Measurements from ENCODE around the gene GJB5.

The GJB5 gene

GRCh38 chr1:34781071-34781843 is 26.4 kb downstream of the GJB5 start, which contains the start of gene GJB3:
TSS of gene GJB3 (plus strand) at chr1:34781214. CDS start at chr1:34784763, 3,549 bp downstream.
- no peak for TF ChIP-seq TAF1 (IDR thresholded peaks at IDR 0.05; ENCODE audit: borderline replicate concordance, insufficient read depth, low read length)
- TF ChIP-seq, protein P1, sequence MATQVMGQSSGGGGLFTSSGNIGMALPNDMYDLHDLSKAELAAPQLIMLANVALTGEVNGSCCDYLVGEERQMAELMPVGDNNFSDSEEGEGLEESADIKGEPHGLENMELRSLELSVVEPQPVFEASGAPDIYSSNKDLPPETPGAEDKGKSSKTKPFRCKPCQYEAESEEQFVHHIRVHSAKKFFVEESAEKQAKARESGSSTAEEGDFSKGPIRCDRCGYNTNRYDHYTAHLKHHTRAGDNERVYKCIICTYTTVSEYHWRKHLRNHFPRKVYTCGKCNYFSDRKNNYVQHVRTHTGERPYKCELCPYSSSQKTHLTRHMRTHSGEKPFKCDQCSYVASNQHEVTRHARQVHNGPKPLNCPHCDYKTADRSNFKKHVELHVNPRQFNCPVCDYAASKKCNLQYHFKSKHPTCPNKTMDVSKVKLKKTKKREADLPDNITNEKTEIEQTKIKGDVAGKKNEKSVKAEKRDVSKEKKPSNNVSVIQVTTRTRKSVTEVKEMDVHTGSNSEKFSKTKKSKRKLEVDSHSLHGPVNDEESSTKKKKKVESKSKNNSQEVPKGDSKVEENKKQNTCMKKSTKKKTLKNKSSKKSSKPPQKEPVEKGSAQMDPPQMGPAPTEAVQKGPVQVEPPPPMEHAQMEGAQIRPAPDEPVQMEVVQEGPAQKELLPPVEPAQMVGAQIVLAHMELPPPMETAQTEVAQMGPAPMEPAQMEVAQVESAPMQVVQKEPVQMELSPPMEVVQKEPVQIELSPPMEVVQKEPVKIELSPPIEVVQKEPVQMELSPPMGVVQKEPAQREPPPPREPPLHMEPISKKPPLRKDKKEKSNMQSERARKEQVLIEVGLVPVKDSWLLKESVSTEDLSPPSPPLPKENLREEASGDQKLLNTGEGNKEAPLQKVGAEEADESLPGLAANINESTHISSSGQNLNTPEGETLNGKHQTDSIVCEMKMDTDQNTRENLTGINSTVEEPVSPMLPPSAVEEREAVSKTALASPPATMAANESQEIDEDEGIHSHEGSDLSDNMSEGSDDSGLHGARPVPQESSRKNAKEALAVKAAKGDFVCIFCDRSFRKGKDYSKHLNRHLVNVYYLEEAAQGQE (IDR thresholded peaks at IDR 0.05; ENCODE audit: insufficient read depth in 1 of 2, low read depth in 2 of 2, low read length in 2 of 2), result no peak

DNA sequence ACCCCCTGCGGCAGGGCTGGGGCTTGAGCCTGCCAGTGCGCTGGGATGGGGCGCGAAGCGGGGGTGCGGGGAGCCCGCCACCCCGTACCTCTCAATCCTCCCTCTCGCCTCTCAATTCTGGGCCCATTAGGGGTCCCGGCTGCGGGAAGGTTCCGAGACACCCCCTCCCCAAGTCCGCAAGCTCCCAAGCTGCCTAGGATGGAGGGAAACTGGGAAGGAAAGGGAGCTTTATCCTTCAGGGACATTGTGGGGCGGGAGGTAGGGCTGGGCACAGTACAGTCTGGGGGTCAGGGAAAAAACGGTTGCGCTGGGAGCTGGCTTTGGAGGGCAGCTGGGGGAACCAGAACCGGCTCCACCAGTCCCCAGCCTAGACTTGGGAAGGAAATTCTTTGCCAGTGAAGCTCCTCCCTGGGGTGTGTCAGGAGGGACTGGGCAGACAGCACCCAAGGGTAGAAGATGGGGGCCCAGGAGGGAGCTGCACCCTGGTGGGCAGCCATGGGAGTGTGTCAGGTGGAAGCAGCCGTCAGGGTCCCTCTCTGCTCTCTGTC is 27.1 kb downstream of the GJB5 start:
- TF ChIP-seq, protein P1 (IDR thresholded peaks at IDR 0.05; ENCODE audit: insufficient read depth in 1 of 2, low read depth in 2 of 2, low read length in 2 of 2), result no peak

DNA sequence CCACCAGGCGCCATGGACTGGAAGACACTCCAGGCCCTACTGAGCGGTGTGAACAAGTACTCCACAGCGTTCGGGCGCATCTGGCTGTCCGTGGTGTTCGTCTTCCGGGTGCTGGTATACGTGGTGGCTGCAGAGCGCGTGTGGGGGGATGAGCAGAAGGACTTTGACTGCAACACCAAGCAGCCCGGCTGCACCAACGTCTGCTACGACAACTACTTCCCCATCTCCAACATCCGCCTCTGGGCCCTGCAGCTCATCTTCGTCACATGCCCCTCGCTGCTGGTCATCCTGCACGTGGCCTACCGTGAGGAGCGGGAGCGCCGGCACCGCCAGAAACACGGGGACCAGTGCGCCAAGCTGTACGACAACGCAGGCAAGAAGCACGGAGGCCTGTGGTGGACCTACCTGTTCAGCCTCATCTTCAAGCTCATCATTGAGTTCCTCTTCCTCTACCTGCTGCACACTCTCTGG is 29.9 kb downstream of the GJB5 start:
- TF ChIP-seq POLR2AphosphoS5 (IDR thresholded peaks at IDR 0.05; ENCODE audit: low read depth, low read length), result no peak
- TF ChIP-seq SIN3A (IDR thresholded peaks at IDR 0.05; ENCODE audit: borderline replicate concordance, insufficient read depth, low read length), result no peak

DNA sequence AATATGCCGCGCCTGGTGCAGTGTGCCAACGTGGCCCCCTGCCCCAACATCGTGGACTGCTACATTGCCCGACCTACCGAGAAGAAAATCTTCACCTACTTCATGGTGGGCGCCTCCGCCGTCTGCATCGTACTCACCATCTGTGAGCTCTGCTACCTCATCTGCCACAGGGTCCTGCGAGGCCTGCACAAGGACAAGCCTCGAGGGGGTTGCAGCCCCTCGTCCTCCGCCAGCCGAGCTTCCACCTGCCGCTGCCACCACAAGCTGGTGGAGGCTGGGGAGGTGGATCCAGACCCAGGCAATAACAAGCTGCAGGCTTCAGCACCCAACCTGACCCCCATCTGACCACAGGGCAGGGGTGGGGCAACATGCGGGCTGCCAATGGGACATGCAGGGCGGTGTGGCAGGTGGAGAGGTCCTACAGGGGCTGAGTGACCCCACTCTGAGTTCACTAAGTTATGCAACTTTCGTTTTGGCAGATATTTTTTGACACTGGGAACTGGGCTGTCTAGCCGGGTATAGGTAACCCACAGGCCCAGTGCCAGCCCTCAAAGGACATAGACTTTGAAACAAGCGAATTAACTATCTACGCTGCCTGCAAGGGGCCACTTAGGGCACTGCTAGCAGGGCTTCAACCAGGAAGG is 30.5 kb downstream of the GJB5 start:
- TF ChIP-seq, protein P1 (IDR thresholded peaks at IDR 0.05; ENCODE audit: insufficient read depth in 1 of 2, low read depth in 2 of 2, low read length in 2 of 2), result no peak
- TF ChIP-seq FOXP2 (optimal IDR thresholded peaks at IDR 0.05; ENCODE audit: borderline replicate concordance, extremely low read depth, extremely low read length, insufficient read depth) (no peak), TAF1 (IDR thresholded peaks at IDR 0.05; ENCODE audit: borderline replicate concordance, insufficient read depth, low read length) (no peak), SIN3A (IDR thresholded peaks at IDR 0.05; ENCODE audit: borderline replicate concordance, insufficient read depth, low read length) (no peak), POLR2AphosphoS5 (IDR thresholded peaks at IDR 0.05; ENCODE audit: low read depth, low read length) (no peak)

DNA sequence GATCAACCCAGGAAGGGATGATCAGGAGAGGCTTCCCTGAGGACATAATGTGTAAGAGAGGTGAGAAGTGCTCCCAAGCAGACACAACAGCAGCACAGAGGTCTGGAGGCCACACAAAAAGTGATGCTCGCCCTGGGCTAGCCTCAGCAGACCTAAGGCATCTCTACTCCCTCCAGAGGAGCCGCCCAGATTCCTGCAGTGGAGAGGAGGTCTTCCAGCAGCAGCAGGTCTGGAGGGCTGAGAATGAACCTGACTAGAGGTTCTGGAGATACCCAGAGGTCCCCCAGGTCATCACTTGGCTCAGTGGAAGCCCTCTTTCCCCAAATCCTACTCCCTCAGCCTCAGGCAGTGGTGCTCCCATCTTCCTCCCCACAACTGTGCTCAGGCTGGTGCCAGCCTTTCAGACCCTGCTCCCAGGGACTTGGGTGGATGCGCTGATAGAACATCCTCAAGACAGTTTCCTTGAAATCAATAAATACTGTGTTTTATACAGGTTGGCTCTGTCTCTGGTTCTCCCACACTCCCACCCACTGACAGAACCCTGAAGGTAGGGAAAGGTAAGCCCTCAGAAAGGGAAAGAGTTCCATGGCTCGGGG is 31.1 kb downstream of the GJB5 start:
- TF ChIP-seq, protein P1 (IDR thresholded peaks at IDR 0.05; ENCODE audit: insufficient read depth in 1 of 2, low read depth in 2 of 2, low read length in 2 of 2), result no peak
- TF ChIP-seq POLR2AphosphoS5 (IDR thresholded peaks at IDR 0.05; ENCODE audit: low read depth, low read length) (no peak), TAF1 (IDR thresholded peaks at IDR 0.05; ENCODE audit: borderline replicate concordance, insufficient read depth, low read length) (no peak), FOXP2 (optimal IDR thresholded peaks at IDR 0.05; ENCODE audit: borderline replicate concordance, extremely low read depth, extremely low read length, insufficient read depth) (no peak), SIN3A (IDR thresholded peaks at IDR 0.05; ENCODE audit: borderline replicate concordance, insufficient read depth, low read length) (no peak)
